Measurements from ENCODE around the gene DENND10. TPM values are rescaled to one million over a fixed set of nuclear protein-coding genes. Genes with fewer than 3 reads are reported as not detected.
"Not testable (repeated sequence)": the region's sequence is repeated elsewhere in the genome, so short reads cannot be mapped to it uniquely, and the experiment has no call there.

Gene DENND10
- total and polyA plus RNA-seq, 8 donors = 7.2 to 16.3 (median 9.7) TPM

DNA sequence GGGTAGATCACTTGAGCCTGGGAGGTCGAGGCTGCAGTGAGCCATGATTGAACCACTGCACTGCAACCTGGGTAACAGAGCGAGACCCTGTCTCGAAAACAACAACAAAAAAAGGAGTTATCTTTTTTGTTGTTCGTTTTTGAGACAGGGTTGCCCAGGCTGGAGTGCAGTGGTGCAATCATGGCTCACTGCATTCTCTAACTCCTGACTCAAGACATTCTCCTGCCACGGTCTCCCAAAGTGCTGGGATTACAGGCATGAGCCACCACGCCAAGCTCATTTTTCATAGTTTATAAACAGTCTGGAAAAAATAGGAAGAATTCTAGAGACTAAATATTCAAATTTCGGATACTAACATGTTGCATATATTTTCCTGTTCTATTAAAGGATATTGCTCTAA, 32.2 kb downstream of the DENND10 start:
- no peak for FAIRE-seq
- no peak overlapping the region for H3K27ac ChIP-seq
- peaks cover 0 to 4% (median 0%) of the 10 kb centered on the region in 3 donors for H3K36me3 ChIP-seq
- TF ChIP-seq, protein P1, sequence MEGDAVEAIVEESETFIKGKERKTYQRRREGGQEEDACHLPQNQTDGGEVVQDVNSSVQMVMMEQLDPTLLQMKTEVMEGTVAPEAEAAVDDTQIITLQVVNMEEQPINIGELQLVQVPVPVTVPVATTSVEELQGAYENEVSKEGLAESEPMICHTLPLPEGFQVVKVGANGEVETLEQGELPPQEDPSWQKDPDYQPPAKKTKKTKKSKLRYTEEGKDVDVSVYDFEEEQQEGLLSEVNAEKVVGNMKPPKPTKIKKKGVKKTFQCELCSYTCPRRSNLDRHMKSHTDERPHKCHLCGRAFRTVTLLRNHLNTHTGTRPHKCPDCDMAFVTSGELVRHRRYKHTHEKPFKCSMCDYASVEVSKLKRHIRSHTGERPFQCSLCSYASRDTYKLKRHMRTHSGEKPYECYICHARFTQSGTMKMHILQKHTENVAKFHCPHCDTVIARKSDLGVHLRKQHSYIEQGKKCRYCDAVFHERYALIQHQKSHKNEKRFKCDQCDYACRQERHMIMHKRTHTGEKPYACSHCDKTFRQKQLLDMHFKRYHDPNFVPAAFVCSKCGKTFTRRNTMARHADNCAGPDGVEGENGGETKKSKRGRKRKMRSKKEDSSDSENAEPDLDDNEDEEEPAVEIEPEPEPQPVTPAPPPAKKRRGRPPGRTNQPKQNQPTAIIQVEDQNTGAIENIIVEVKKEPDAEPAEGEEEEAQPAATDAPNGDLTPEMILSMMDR (IDR thresholded peaks at IDR 0.05) = no peak
- WGBS, 2 donors = 88 to 92% methylated on average over 7 of the region's 7 CpGs
- peak in 1 of 6 donors; percentile 13 for DNase-seq
- no peak overlapping the region for H3K4me3 ChIP-seq
- intact Hi-C loops (cut with DNase I) = no loop called here
- no peaks in the 10 kb centered on the region for H3K4me1 ChIP-seq
- no peak for ATAC-seq
- H3K27me3 ChIP-seq = no peaks in the 10 kb centered on the region
- no peaks in the 10 kb centered on the region for H3K9me3 ChIP-seq

GRCh38 chr10:119137878-119138277, 34.0 kb downstream of the DENND10 start:
- ATAC-seq; FAIRE-seq; H3K27ac ChIP-seq; H3K4me1 ChIP-seq; H3K27me3 ChIP-seq; H3K4me3 ChIP-seq; H3K9me3 ChIP-seq; H3K36me3 ChIP-seq; intact Hi-C loops (cut with DNase I): not testable (repeated sequence)
- DNase-seq = peak in 1 of 6 donors; percentile 14
- WGBS, 2 donors = 81 to 86% methylated on average over 8 of the region's 8 CpGs

GRCh38 chr10:119138346-119139306, 34.7 kb downstream of the DENND10 start:
- Histone ChIP-seq H3K4me3 (no peak overlapping the region), H3K27me3 (no peaks in the 10 kb centered on the region), H3K4me1 (no peaks in the 10 kb centered on the region), H3K9me3 (no peaks in the 10 kb centered on the region), H3K27ac (no peak overlapping the region), H3K36me3 (no peaks in the 10 kb centered on the region)
- ATAC-seq = no peak
- FAIRE-seq = no peak
- intact Hi-C loops (cut with DNase I) = no loop called here
- TF ChIP-seq, protein P1 (IDR thresholded peaks at IDR 0.05) = no peak
- DNase-seq = peak in 1 of 6 donors; percentile 35
- WGBS, 2 donors = 96 to 97% methylated on average over 16 of the region's 16 CpGs

- no peaks in the 10 kb centered on the region for H3K36me3 ChIP-seq
- DNase-seq (peak in 1 of 6 donors; percentile 50), ATAC-seq (peak in 3 of 4 donors; percentile 59 to 80 (median 65)), FAIRE-seq (no peak)
- no peaks in the 10 kb centered on the region for H3K4me1 ChIP-seq
- 84 to 91% methylated on average over 13 of the region's 13 CpGs for WGBS, 2 donors
- TF ChIP-seq, protein P1 (IDR thresholded peaks at IDR 0.05) = peak in 2 of 4 donors; percentile 9 to 17
- H3K27me3 ChIP-seq = no peaks in the 10 kb centered on the region
- no peak overlapping the region for H3K4me3 ChIP-seq
- intact Hi-C loops (cut with DNase I) = no loop called here
- no peak overlapping the region for H3K27ac ChIP-seq
- H3K9me3 ChIP-seq = no peaks in the 10 kb centered on the region
Measured at GRCh38 chr10:119139464-119140067, 35.7 kb downstream of the DENND10 start.

DNA sequence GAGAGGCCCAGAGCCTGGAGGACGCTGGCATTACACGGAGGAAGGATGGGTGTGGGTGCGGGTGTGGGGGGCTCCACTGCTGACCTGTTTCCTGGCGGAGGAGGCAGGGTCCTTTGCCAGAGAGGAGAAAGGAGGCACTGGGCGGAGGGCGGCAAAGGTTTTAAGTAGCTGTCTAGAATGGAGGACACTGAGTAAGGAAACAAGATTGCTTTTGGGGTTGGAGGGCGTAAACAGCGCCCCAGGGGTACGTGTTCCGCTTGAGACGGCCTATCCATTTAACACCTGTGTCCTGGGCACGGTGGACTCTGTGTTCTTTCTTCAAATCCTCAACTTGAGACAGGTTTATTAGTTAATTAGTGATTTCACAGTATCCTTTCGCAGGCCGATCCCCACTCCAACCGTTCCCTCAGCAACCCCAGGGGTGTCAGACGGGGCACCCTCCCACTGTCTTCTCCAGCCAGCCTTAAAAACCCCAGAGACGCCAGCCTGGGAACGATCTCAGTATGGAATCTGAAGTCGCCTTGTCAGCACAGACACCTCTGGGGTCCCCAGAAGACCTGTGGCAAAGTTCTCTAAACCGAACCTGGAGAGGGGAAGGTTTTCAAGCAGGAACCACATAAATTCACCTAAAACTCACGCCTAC, 36.8 kb downstream of the DENND10 start:
- no peak overlapping the region for H3K27ac ChIP-seq
- no peak for ATAC-seq
- WGBS, 2 donors = 89 to 92% methylated on average over 21 of the region's 21 CpGs
- no peaks in the 10 kb centered on the region for H3K36me3 ChIP-seq
- intact Hi-C loops (cut with DNase I) = no loop called here
- no peaks in the 10 kb centered on the region for H3K9me3 ChIP-seq
- H3K4me3 ChIP-seq = no peak overlapping the region
- H3K4me1 ChIP-seq = no peaks in the 10 kb centered on the region
- DNase-seq = no peak
- FAIRE-seq = no peak
- H3K27me3 ChIP-seq = no peaks in the 10 kb centered on the region
- TF ChIP-seq, protein P1 (IDR thresholded peaks at IDR 0.05) = no peak

All from pancreas (tissue), 10 donors.